Prostate gland (tissue), 2 donors: ENCODE data around the gene TFAP2E. TPM values are rescaled to one million over a fixed set of nuclear protein-coding genes. Genes with fewer than 3 reads are reported as not detected.

ENCODE experiments used
- DNase-seq: peaks from one replicate; pipeline ENCODE4 v3.0.0-alpha.2; 2019; ENCODE audit warnings: low spot score
- H3K27ac ChIP-seq, 2 donors: fragments of 200-600 bp; sonication (generic); 2 replicates each; pipeline ENCODE4 v1.5.1; 2017 to 2019
- H3K27me3 ChIP-seq: fragments of 200-600 bp; sonication (generic); replicated peaks from 2 replicates; pipeline ENCODE4 v1.5.1; 2019; ENCODE audit not compliant: insufficient read depth
- H3K36me3 ChIP-seq, 2 donors: fragments of 200-600 bp; sonication (generic); 1 replicate in 1 of 2; 2 replicates in 1 of 2; pipeline versions ENCODE4 v1.5.1 to v1.8.1; 2017 to 2019
- H3K4me1 ChIP-seq: fragments of 200-600 bp; sonication (generic); replicated peaks from 2 replicates; pipeline ENCODE4 v1.5.1; 2019
- H3K4me3 ChIP-seq, 2 donors: fragments of 200-600 bp; sonication (generic); 2 replicates each; pipeline ENCODE4 v1.5.1; 2017 to 2019
- H3K9me3 ChIP-seq: fragments of 200-600 bp; sonication (generic); 2 replicates; pipeline ENCODE4 v1.5.1; 2017
- CTCF ChIP-seq, 4 experiments: fragments of 200-600 bp in 2 of 4; fragments of 450-650 bp in 2 of 4; sonication (generic) in 2 of 4; IDR thresholded peaks; 1 replicate in 3 of 4; 2 replicates in 1 of 4; pipeline ENCODE4 v1.5.1; 2016 to 2019; ENCODE audit warnings: antibody characterized with exemption in 4 of 4, mild to moderate bottlenecking in 2 of 4, moderate library complexity in 2 of 4
- POLR2A ChIP-seq: fragments of 450-650 bp; IDR thresholded peaks from one replicate; pipeline ENCODE4 v1.6.1; 2016; ENCODE audit warnings: antibody characterized with exemption, mild to moderate bottlenecking
- POLR2AphosphoS5 ChIP-seq: sonication (generic); formaldehyde crosslinking; IDR thresholded peaks from one replicate; pipeline ENCODE4 v1.6.1; 2017; ENCODE audit warnings: antibody characterized with exemption
- WGBS: methylation state at CpG from one replicate; pipeline ENCODE4 v1.1.5; 2018; 5-methylcytosine and 5-hydroxymethylcytosine counted together
- intact Hi-C: fragments of 100-400 bp; cut with DNase I; formaldehyde crosslinking; loops from one replicate; pipeline ENCODE4 v1.14.2; 2022
- total RNA-seq, 2 donors: library from RNA; depleted of rRNA; stranded (reverse); fragments of >200 nt; gene quantifications; one replicate each; pipeline ENCODE4 v1.1.0, GENCODE V29; 2016

Gene TFAP2E
- total RNA-seq, 2 donors from 2014 or later: 2.0 to 2.2 TPM

GRCh38 chr1:35560256-35561225, 12.6 kb upstream of the TFAP2E start:
- Histone ChIP-seq H3K36me3 (no peaks in the 10 kb centered on the region), H3K9me3 (no peaks in the 10 kb centered on the region), H3K4me3 (no peak overlapping the region), H3K4me1 (peaks cover 7% of the 10 kb centered on the region), H3K27me3 (no peaks in the 10 kb centered on the region), H3K27ac (peak overlapping the region in 1 of 2 donors; percentile 25)
- peak; percentile 83 for DNase-seq
- intact Hi-C loops: no loop called here
- TF ChIP-seq CTCF (IDR thresholded peaks at IDR 0.05): no peak
- TF ChIP-seq POLR2AphosphoS5: peak; percentile 68
- TF ChIP-seq POLR2A: no peak
- 48% methylated on average over 38 of the region's 44 CpGs for WGBS

GRCh38 chr1:35561297-35561971, 11.7 kb upstream of the TFAP2E start:
- 62% methylated on average over 11 of the region's 11 CpGs for WGBS
- no peak for TF ChIP-seq POLR2AphosphoS5
- TF ChIP-seq POLR2A: no peak
- TF ChIP-seq CTCF (IDR thresholded peaks at IDR 0.05): no peak
- peaks cover 7% of the 10 kb centered on the region for H3K4me1 ChIP-seq
- H3K4me3 ChIP-seq: no peak overlapping the region
- peak overlapping the region in 1 of 2 donors; percentile 25 for H3K27ac ChIP-seq
- no peaks in the 10 kb centered on the region for H3K36me3 ChIP-seq
- DNase-seq: no peak
- intact Hi-C loops: no loop called here
- no peaks in the 10 kb centered on the region for H3K9me3 ChIP-seq
- H3K27me3 ChIP-seq: no peaks in the 10 kb centered on the region

DNA sequence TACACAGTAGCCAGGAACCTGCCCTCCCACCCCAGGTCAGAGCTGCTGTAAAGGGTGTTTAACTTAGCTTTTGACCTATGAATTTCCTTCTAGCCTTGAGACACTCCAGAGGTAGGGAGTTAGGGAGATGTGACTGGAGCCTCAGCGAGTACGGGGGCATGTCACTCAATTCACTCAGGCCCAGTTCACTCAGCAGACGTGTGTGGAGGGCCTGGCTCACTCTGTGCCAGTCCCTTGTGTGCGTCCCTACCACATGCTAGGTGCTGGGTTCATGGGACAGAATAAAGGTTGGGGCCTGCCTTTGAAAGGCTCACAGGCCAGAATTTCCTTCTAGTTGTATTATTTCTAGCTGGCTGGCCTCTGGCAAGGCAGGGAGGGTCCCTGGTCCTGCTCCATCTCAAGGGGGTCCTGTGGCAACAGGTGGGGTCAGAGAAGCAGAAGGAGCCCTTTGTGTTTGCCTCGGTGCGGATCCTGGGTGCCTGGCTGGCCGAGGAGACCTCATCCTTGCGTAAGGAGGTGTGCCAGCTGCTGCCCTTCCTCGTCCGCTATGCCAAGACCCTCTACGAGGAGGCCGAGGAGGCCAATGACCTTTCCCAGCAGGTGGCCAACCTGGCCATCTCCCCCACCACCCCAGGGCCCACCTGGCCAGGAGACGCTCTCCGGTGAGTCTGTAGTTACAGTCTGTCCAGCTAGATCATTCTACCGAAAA, 11.0 kb upstream of the TFAP2E start:
- Histone ChIP-seq H3K27ac (no peak overlapping the region), H3K4me1 (peaks cover 7% of the 10 kb centered on the region), H3K27me3 (no peaks in the 10 kb centered on the region), H3K36me3 (no peaks in the 10 kb centered on the region), H3K4me3 (no peak overlapping the region), H3K9me3 (no peaks in the 10 kb centered on the region)
- intact Hi-C loops: no loop called here
- 95% methylated on average over 15 of the region's 15 CpGs for WGBS
- DNase-seq: no peak
- TF ChIP-seq CTCF (IDR thresholded peaks at IDR 0.05) (no peak), POLR2A (no peak), POLR2AphosphoS5 (no peak)

DNA sequence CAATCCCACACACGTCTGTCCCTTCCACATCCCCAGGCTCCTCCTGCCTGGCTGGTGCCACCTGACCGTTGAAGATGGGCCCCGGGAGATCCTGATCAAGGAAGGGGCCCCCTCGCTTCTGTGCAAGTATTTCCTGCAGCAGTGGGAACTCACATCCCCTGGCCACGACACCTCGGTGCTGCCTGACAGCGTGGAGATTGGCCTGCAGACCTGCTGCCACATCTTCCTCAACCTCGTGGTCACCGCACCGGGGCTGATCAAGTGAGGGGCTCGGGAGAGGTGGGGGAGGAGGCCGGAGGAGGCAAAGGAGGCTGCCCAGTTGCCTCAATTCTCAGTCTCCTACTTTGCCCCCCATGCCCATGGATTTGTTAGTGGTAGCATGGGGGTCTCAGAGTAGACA, 9.9 kb upstream of the TFAP2E start:
- intact Hi-C loops: no loop called here
- H3K36me3 ChIP-seq: no peaks in the 10 kb centered on the region
- H3K27me3 ChIP-seq: no peaks in the 10 kb centered on the region
- no peaks in the 10 kb centered on the region for H3K9me3 ChIP-seq
- no peak overlapping the region for H3K27ac ChIP-seq
- H3K4me3 ChIP-seq: no peak overlapping the region
- WGBS: 78% methylated on average over 12 of the region's 12 CpGs
- peaks cover 7% of the 10 kb centered on the region for H3K4me1 ChIP-seq
- no peak for DNase-seq
- TF ChIP-seq POLR2AphosphoS5: no peak
- no peak for TF ChIP-seq POLR2A
- TF ChIP-seq CTCF (IDR thresholded peaks at IDR 0.05): no peak
